Neural crest cell (in vitro differentiated cells): ENCODE measurements around the gene EIF6. TPM values are rescaled to one million over a fixed set of nuclear protein-coding genes. Genes with fewer than 3 reads are reported as not detected.
"Not testable (repeated sequence)": the region's sequence is repeated elsewhere in the genome, so short reads cannot be mapped to it uniquely, and the experiment has no call there.

Source experiments
- DNase-seq: peaks from one replicate; pipeline ENCODE4 v3.0.0; 2021; ENCODE audit warnings: low read depth, mixed read lengths, low spot score
- H3K27ac Mint-ChIP-seq: one replicate; pipeline ENCODE4 v1.8.0; 2021; ENCODE audit warnings: mild to moderate bottlenecking, mixed read lengths; ENCODE audit not compliant: unreplicated experiment
- H3K27me3 Mint-ChIP-seq: 2 replicates; pipeline ENCODE4 v1.8.0; 2021; ENCODE audit warnings: low read depth, mild to moderate bottlenecking, mixed read lengths
- H3K36me3 Mint-ChIP-seq: 2 replicates; pipeline ENCODE4 v1.8.0; 2021; ENCODE audit warnings: low read depth, mild to moderate bottlenecking, mixed read lengths
- H3K4me1 Mint-ChIP-seq: 2 replicates; pipeline ENCODE4 v1.8.0; 2021; ENCODE audit warnings: mixed read lengths
- H3K4me3 Mint-ChIP-seq: one replicate; pipeline ENCODE4 v1.8.0; 2021; ENCODE audit warnings: mild to moderate bottlenecking, mixed read lengths
- H3K9me3 Mint-ChIP-seq: 2 replicates; pipeline ENCODE4 v1.8.0; 2021; ENCODE audit warnings: mixed read lengths
- CTCF ChIP-seq: fragments of 200-600 bp; sonication (generic); conservative IDR thresholded peaks from 2 replicates; pipeline ENCODE4 v1.5.0; 2021; ENCODE audit warnings: antibody characterized with exemption, mild to moderate bottlenecking
- total RNA-seq: library from RNA; stranded (reverse); gene quantifications from 2 replicates; pipeline ENCODE4 v1.2.1, GENCODE V29; 2021

Gene EIF6
- total RNA-seq, 1 donor from 2014 or later = 112 TPM

DNA sequence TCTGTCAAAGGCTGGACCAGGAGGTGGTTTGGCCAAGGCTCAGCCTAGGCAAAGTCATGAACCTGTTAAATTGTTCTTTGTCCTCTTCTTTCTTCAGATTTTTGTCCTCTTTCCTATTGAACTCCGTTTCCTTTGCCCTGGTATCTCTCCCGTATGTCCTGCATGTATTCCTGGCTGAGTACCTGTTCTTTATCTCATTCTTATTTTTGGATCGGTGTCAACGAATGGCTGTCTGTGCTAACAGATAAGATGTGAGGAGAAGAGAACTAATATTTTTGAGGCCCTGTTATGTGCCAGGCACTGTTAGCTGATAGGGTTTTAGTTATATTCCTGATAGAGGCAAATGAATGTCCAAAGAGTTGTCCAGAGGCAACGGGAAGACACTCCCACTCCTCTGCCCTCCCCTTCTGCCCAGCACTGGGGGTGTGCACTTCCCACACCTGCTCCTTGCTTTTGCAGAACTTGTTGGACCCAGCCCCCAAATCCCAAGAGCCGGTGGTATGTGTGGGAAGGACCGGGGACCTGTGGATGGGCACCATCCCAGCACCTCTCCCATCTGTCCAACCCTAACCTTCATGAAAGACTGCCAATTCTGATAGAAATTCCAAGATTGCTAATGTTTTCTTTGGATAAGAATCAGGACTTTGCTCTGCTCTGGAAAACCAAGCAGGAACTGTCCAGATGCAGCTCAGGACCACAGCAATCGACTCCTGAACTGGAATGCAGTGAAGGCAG is 27.2 kb downstream of the EIF6 start:
- Mint-ChIP-seq H3K36me3 (no peaks in the 10 kb centered on the region), H3K27ac (no peak overlapping the region), H3K4me1 (no peaks in the 10 kb centered on the region), H3K9me3 (no peaks in the 10 kb centered on the region), H3K4me3 (no peak overlapping the region), H3K27me3 (no peaks in the 10 kb centered on the region)
- DNase-seq = no peak
- no peak for TF ChIP-seq CTCF

DNA sequence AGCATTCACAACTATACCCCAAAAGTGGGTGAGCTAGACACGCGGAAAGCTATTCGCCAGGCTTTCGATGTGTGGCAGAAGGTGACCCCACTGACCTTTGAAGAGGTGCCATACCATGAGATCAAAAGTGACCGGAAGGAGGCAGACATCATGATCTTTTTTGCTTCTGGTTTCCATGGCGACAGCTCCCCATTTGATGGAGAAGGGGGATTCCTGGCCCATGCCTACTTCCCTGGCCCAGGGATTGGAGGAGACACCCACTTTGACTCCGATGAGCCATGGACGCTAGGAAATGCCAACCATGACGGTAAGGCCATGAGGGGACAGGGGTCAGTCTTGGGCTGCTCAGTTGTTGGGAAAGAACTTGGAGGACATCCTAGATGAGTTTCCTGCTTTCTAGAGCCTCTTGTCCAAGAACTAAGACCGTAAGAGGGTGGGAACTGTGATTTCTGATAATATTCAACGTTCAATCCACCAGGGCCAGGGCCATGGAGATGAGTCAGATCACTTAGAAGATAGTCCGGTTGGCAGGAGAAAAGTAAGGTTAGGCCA is 30.0 kb downstream of the EIF6 start:
- no peak overlapping the region for H3K27ac Mint-ChIP-seq
- no peaks in the 10 kb centered on the region for H3K27me3 Mint-ChIP-seq
- no peaks in the 10 kb centered on the region for H3K36me3 Mint-ChIP-seq

DNA sequence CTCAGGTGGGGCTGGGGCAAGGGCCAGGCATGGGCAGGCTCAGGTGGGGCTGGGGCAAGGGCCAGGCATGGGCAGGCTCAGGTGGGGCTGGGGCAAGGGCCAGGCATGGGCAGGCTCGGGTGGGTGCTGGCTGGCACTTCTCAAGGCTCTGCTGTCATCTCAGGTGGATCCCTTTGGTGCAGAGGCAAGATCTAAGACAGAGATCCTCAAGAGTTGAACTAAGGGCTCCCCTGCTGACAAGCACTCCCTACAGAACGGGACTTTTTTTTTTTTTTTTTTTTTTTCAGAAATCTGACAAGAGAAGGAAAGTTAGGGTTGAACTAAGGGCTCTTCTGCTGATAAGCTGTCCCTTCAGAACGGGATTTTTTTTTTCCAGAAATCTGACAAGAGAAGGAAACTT is 31.6 kb downstream of the EIF6 start:
- Mint-ChIP-seq H3K27ac (no peak overlapping the region), H3K4me3 (no peak overlapping the region), H3K9me3 (no peaks in the 10 kb centered on the region), H3K27me3 (no peaks in the 10 kb centered on the region), H3K36me3 (no peaks in the 10 kb centered on the region), H3K4me1 (no peaks in the 10 kb centered on the region)
- DNase-seq = no peak
- TF ChIP-seq CTCF = no peak

More for the DNA sequence above, 30.0 kb downstream of the EIF6 start:
- no peaks in the 10 kb centered on the region for H3K9me3 Mint-ChIP-seq
- DNase-seq = no peak
- no peaks in the 10 kb centered on the region for H3K4me1 Mint-ChIP-seq
- no peak for TF ChIP-seq CTCF
- no peak overlapping the region for H3K4me3 Mint-ChIP-seq

DNA sequence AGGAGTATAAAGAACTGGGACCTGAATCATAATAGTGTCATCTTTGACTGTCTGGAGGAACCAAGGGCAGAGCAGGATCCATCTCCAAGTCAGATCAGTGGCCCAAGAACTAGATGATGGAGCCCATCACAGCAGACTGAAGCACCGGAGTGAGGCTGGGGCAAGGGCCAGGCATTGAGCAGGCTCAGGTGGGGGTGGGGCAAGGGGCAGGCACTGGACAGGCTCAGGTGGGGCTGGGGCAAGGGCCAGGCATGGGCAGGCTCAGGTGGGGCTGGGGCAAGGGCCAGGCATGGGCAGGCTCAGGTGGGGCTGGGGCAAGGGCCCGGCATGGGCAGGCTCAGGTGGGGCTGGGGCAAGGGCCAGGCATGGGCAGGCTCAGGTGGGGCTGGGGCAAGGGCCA is 32.0 kb downstream of the EIF6 start:
- H3K27ac Mint-ChIP-seq, H3K27me3 Mint-ChIP-seq, H3K36me3 Mint-ChIP-seq, H3K4me3 Mint-ChIP-seq, H3K9me3 Mint-ChIP-seq, DNase-seq, H3K4me1 Mint-ChIP-seq: not testable (repeated sequence)

DNA sequence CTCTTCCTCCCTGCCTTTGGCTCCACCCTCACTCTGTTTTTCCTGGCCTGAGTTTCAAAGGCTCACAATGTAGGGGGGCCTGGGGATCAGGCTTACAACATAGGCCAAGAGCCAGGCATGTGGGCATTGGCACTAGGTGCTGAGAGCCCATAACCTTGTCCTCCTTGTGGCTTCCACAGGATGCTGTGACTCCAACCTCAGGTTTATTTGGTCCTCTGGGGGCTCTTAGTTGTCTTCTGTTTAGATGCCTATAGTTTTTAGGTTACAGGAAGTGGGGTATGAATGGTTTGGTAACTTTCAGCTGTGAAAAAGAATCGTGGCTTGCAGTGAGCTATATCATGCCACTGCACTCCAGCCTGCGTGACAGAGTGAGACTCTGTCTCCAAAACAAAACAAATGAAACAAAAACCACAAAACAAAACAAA is 32.5 kb downstream of the EIF6 start:
- TF ChIP-seq CTCF = no peak
- no peak for DNase-seq
- Mint-ChIP-seq H3K4me1 (no peaks in the 10 kb centered on the region), H3K27me3 (no peaks in the 10 kb centered on the region), H3K36me3 (no peaks in the 10 kb centered on the region), H3K9me3 (no peaks in the 10 kb centered on the region), H3K4me3 (no peak overlapping the region), H3K27ac (no peak overlapping the region)

- no peaks in the 10 kb centered on the region for H3K4me1 Mint-ChIP-seq
- H3K36me3 Mint-ChIP-seq = no peaks in the 10 kb centered on the region
- H3K9me3 Mint-ChIP-seq = no peaks in the 10 kb centered on the region
- no peak for TF ChIP-seq CTCF
- no peaks in the 10 kb centered on the region for H3K27me3 Mint-ChIP-seq
- no peak overlapping the region for H3K4me3 Mint-ChIP-seq
- no peak overlapping the region for H3K27ac Mint-ChIP-seq
- no peak for DNase-seq
Observed at GRCh38 chr20:35251613-35251940, 33.0 kb downstream of the EIF6 start.
